Activated CD4-positive, alpha-beta T cell treated with anti-CD3 and anti-CD28 coated beads, Interleukin-2, Interleukin-4, amounts not matched to agents 100 ng/mL and 50 ng/mL, durations not matched to agents 16 hours and 8 hours (primary cell): Measurements from ENCODE around the gene STAB2.

ENCODE experiments used
- DNase-seq: peaks from one replicate; pipeline ENCODE4 v3.0.0-alpha.2; 2020; ENCODE audit warnings: low spot score

Gene STAB2

GRCh38 chr12:103580026-103580425 lies 7.0 kb upstream of the STAB2 start:
- DNase-seq = no peak

- DNase-seq = no peak
Measured at GRCh38 chr12:103583008-103583407, 4.1 kb upstream of the STAB2 start.

GRCh38 chr12:103586132-103586531 lies 941 bp upstream of the STAB2 start:
- no peak for DNase-seq

- no peak for DNase-seq
Measured at GRCh38 chr12:103588680-103589079, 1.6 kb downstream of the STAB2 start.

- DNase-seq = no peak
Measured at GRCh38 chr12:103589517-103589916, 2.4 kb downstream of the STAB2 start.

- DNase-seq = no peak
Measured at GRCh38 chr12:103590271-103590670, 3.2 kb downstream of the STAB2 start.

- no peak for DNase-seq
Measured at GRCh38 chr12:103596981-103597380, 9.9 kb downstream of the STAB2 start.

GRCh38 chr12:103599274-103599673 lies 12.2 kb downstream of the STAB2 start:
- no peak for DNase-seq

- DNase-seq = no peak
Measured at GRCh38 chr12:103600967-103601728, 14.1 kb downstream of the STAB2 start.

GRCh38 chr12:103620395-103620794 lies 33.3 kb downstream of the STAB2 start:
- DNase-seq = no peak

GRCh38 chr12:103623716-103624115 lies 36.6 kb downstream of the STAB2 start:
- no peak for DNase-seq

GRCh38 chr12:103626498-103626897 lies 39.4 kb downstream of the STAB2 start:
- no peak for DNase-seq

- DNase-seq = no peak
Measured at GRCh38 chr12:103627189-103627855, 40.2 kb downstream of the STAB2 start.

- DNase-seq = peak; percentile 84
Measured at GRCh38 chr12:103632554-103633216, 45.6 kb downstream of the STAB2 start.

GRCh38 chr12:103634732-103635131 lies 47.7 kb downstream of the STAB2 start:
- DNase-seq = no peak

- no peak for DNase-seq
Measured at GRCh38 chr12:103635419-103635818, 48.3 kb downstream of the STAB2 start.

GRCh38 chr12:103637021-103637420 lies 49.9 kb downstream of the STAB2 start:
- no peak for DNase-seq

GRCh38 chr12:103637429-103637828 lies 50.4 kb downstream of the STAB2 start:
- DNase-seq = no peak

- DNase-seq = no peak
Measured at GRCh38 chr12:103639983-103640382, 52.9 kb downstream of the STAB2 start.

- no peak for DNase-seq
Measured at GRCh38 chr12:103640410-103640809, 53.3 kb downstream of the STAB2 start.

- DNase-seq = no peak
Measured at GRCh38 chr12:103640831-103641230, 53.8 kb downstream of the STAB2 start.

GRCh38 chr12:103642240-103642864 lies 55.3 kb downstream of the STAB2 start:
- DNase-seq = no peak

GRCh38 chr12:103645202-103645601 lies 58.1 kb downstream of the STAB2 start:
- no peak for DNase-seq
